HepG2 (cell line): ENCODE results near the gene LANCL1. TPM values are rescaled to one million over a fixed set of nuclear protein-coding genes. Genes with fewer than 3 reads are reported as not detected.

Experiments used
- ATAC-seq: fragments of 200-7000 bp; cut with Tn5 transposase; 3 replicates; pipeline ENCODE4 v1.9.1; 2020; ENCODE audit warnings: mild to moderate bottlenecking, moderate library complexity
- BruUV-seq: library from RNA; stranded (reverse); fragments of 400-500 nt; replicated peaks from 2 replicates; lab custom pipeline; 2021; lab: Mats Ljungman, UMichigan
- CTCF ChIA-PET: fragments of 300-600 bp; formaldehyde crosslinking; extraction: SDS; loops from one replicate; lab custom pipeline; 2021; ENCODE audit warnings: low total read pairs, inconsistent platforms, low intra/inter-chr PET ratio; lab: Yijun Ruan, JAX
- POLR2A ChIA-PET: fragments of 350-600 bp; sonication (Branson Sonifier 250); formaldehyde crosslinking; loops from one replicate; lab custom pipeline; 2020; ENCODE audit warnings: antibody characterized with exemption, inconsistent platforms; lab: Yijun Ruan, JAX
- DNase-seq: peaks from one replicate; pipeline ENCODE4 v3.0.0-alpha.2; 2015; ENCODE audit warnings: low spot score
- FAIRE-seq: peaks from 3 replicates; lab custom pipeline; 2011; peaks lifted over from hg19 to GRCh38; lab: Jason Lieb, UNC
- H2AFZ ChIP-seq: one replicate; pipeline ENCODE4 v1.6.1; 2011; ENCODE audit warnings: low read length, inconsistent platforms
- H3K27ac ChIP-seq: fragments of 300-600 bp; 3 replicates; pipeline ENCODE4 v1.8.0; 2011; ENCODE audit warnings: mixed run types, mild to moderate bottlenecking, mixed read lengths, low read length, inconsistent platforms; ENCODE audit not compliant: insufficient read depth; ENCODE audit errors: extremely low read length
- H3K27me3 ChIP-seq, 2 experiments: fragments of 200-600 bp in 1 of 2; 2 replicates in 1 of 2; 3 replicates in 1 of 2; pipeline versions ENCODE4 v1.6.0 to v1.8.0; 2011; ENCODE audit warnings: low read length in 2 of 2, mild to moderate bottlenecking in 2 of 2, moderate library complexity in 2 of 2, inconsistent platforms in 1 of 2; ENCODE audit not compliant: insufficient read depth in 2 of 2, control insufficient read depth in 1 of 2
- H3K36me3 ChIP-seq, 2 experiments: fragments of 200-600 bp in 1 of 2; replicated peaks in 1 of 2; 2 replicates in 1 of 2; 3 replicates in 1 of 2; pipeline versions ENCODE4 v1.5.1 to v1.8.0; 2011; ENCODE audit warnings: low read length in 2 of 2, inconsistent platforms in 1 of 2; ENCODE audit not compliant: insufficient read depth in 2 of 2, control insufficient read depth in 1 of 2
- H3K4me1 ChIP-seq: 2 replicates; pipeline ENCODE4 v1.5.1; 2012; ENCODE audit warnings: low read length, inconsistent platforms; ENCODE audit not compliant: insufficient read depth
- H3K4me2 ChIP-seq: 2 replicates; pipeline ENCODE4 v1.6.0; 2011; ENCODE audit warnings: low read depth, low read length, inconsistent platforms
- H3K4me3 ChIP-seq, 3 experiments: fragments of 200-600 bp in 1 of 3; sonication (generic), shearing (Covaris generic) in 1 of 3; replicated peaks in 1 of 3; 2 replicates each; pipeline ENCODE4 v1.5.1; 2011 to 2016; ENCODE audit warnings: low read length in 3 of 3, inconsistent platforms in 2 of 3, low read depth in 2 of 3, mild to moderate bottlenecking in 2 of 3, control low read depth in 1 of 3, mixed read lengths in 1 of 3; ENCODE audit not compliant: insufficient read depth in 1 of 3
- H3K79me2 ChIP-seq: one replicate; pipeline ENCODE4 v1.6.1; 2011; ENCODE audit warnings: low read length, inconsistent platforms; ENCODE audit not compliant: insufficient read depth
- H3K9ac ChIP-seq: 2 replicates; pipeline ENCODE4 v1.6.0; 2011; ENCODE audit warnings: mild to moderate bottlenecking, low read depth, low read length, inconsistent platforms; ENCODE audit not compliant: insufficient read depth
- H3K9me3 ChIP-seq: 2 replicates; pipeline ENCODE4 v1.5.1; 2012; ENCODE audit warnings: mild to moderate bottlenecking, low read length
- H4K20me1 ChIP-seq: 2 replicates; pipeline ENCODE4 v1.6.0; 2011; ENCODE audit warnings: inconsistent platforms, mild to moderate bottlenecking, low read length, moderate library complexity; ENCODE audit not compliant: insufficient read depth
- GATA4 ChIP-seq: sonication (generic); IDR thresholded peaks from 2 replicates; pipeline ENCODE4 v1.6.1; 2016; ENCODE audit warnings: antibody characterized with exemption, low read depth, borderline replicate concordance
- HNRNPK ChIP-seq: fragments of 200-400 bp; formaldehyde crosslinking; IDR thresholded peaks from 2 replicates; pipeline ENCODE4 v1.6.1; 2018; ENCODE audit warnings: low read length, low read depth, moderate library complexity, mild to moderate bottlenecking; ENCODE audit not compliant: poor library complexity, severe bottlenecking
- MYNN ChIP-seq: sonication (generic); formaldehyde crosslinking; IDR thresholded peaks from 2 replicates; pipeline ENCODE4 v1.4.0; 2020; ENCODE audit warnings: mild to moderate bottlenecking, low read depth, missing genetic modification reagents
- PCBP1 ChIP-seq: fragments of 200-400 bp; formaldehyde crosslinking; IDR thresholded peaks from 2 replicates; pipeline ENCODE4 v1.6.1; 2017; ENCODE audit warnings: mild to moderate bottlenecking, low read depth, low read length, borderline replicate concordance
- PRPF4 ChIP-seq: fragments of 200-400 bp; formaldehyde crosslinking; IDR thresholded peaks from 2 replicates; pipeline ENCODE4 v1.6.1; 2016; ENCODE audit warnings: low read length, low read depth; ENCODE audit not compliant: poor library complexity, severe bottlenecking
- SRSF4 ChIP-seq: fragments of 200-400 bp; formaldehyde crosslinking; IDR thresholded peaks from one replicate; pipeline ENCODE4 v1.6.1; 2018; ENCODE audit warnings: mild to moderate bottlenecking, low read depth, low read length, moderate library complexity; ENCODE audit not compliant: poor library complexity, severe bottlenecking
- XBP1 ChIP-seq: sonication (generic); formaldehyde crosslinking; IDR thresholded peaks from 2 replicates; pipeline ENCODE4 v1.5.0; 2020; ENCODE audit warnings: missing genetic modification reagents
- ZNF614 ChIP-seq: IDR thresholded peaks from 2 replicates; pipeline ENCODE4 v1.6.1; 2018; ENCODE audit warnings: missing biosample characterization, missing genetic modification reagents, inconsistent platforms, borderline replicate concordance
- ZNF674 ChIP-seq: sonication (generic); formaldehyde crosslinking; IDR thresholded peaks from 2 replicates; pipeline ENCODE4 v1.5.0; 2020; ENCODE audit warnings: low read depth, mild to moderate bottlenecking, missing genetic modification reagents
- WGBS: methylation state at CpG from one replicate; pipeline ENCODE4 v1.1.6; 2017; ENCODE audit warnings: low lambda C conversion rate; 5-methylcytosine and 5-hydroxymethylcytosine counted together
- in situ Hi-C: cut with HindIII; loops from 2 replicates; pipeline ENCODE4 v1.10.0; 2017; ENCODE audit warnings: low pct_unique_long_range_greater_than_20kb; ENCODE audit not compliant: extremely low pct_ligation_motif_present
- intact Hi-C: fragments of 100-400 bp; cut with micrococcal nuclease; formaldehyde crosslinking; loops from one replicate; pipeline ENCODE4 v1.10.0; 2022; ENCODE audit not compliant: unreplicated experiment
- polyA plus RNA-seq, 8 experiments: library from polyadenylated mRNA; depleted of rRNA in 3 of 8; stranded (reverse) in 7 of 8; unstranded in 1 of 8; fragments of >200 nt; fragmentation: Illumina TruSeq in 4 of 8; extraction: Trizol in 4 of 8; gene quantifications; 2 replicates each; pipeline versions ENCODE4 v1.2.1 to v1.2.3, GENCODE V29; 2011 to 2016; ENCODE audit warnings: low read depth in 4 of 8, missing spikeins in 1 of 8, mixed read lengths in 1 of 8; ENCODE audit not compliant: insufficient read depth in 1 of 8
- total RNA-seq, 5 experiments: library from RNA; depleted of rRNA; stranded (reverse); fragments of >200 nt; fragmentation: Illumina TruSeq; extraction: Trizol; gene quantifications; 2 replicates each; pipeline ENCODE4 v1.2.3, GENCODE V29; 2016; ENCODE audit warnings: low read depth in 1 of 5
- TF ChIP-seq, protein P1 (sequence below): sonication (generic); formaldehyde crosslinking; IDR thresholded peaks from 2 replicates; pipeline ENCODE4 v1.4.0; 2020; ENCODE audit warnings: mild to moderate bottlenecking, missing genetic modification reagents

Gene LANCL1
- total and polyA plus RNA-seq, 2 of the 13 experiments (the other 11 are each of a cell fraction or from before 2014, with no cell fraction given): 53.5 to 67.7 TPM

DNA sequence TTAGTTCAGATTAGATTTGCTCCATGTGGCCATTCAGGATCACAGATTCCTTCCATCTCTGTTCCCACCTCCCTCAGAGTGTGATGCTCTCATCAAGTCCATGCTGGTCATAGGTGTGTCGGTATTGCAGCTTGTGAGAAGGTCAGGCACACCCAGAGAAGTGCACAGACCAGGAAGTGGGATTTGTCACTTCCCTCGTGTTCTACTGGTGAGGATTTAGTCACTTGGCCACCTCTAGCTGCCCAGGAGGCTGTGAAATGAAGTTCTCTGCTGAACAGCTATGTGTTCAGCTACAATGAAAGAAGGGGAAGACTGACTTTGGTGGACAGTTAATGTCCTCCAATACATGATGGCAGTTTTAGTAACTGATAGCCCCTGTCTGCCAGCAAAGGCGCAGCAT is 3.5 kb upstream of the LANCL1 start (continued):
- no peak for TF ChIP-seq ZNF614 (CRISPR knock-in tag)
- no peak for TF ChIP-seq XBP1
- no peak for TF ChIP-seq ZNF674 (CRISPR knock-in tag)

DNA sequence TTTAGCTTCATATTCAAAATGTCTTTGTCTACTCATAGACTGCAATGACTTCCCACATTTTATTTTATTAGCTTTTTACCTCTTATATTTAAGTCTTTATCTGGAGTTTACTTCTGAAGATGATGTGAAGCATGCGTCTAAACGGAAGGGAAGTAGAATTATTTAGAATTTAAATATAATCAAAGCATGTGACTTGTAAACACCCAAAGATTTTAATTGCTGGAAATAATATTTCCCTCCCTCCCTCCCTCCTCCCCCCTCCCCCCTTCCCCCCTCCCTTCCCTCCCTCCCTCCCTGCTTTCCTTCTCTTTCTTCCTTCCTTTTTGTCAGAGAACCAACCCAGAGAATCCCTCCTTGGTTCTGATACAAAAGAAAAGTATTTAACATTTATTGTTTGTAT is 2.1 kb upstream of the LANCL1 start:
- no peaks in the 10 kb centered on the region; a peak in 1 of 5 replicates for H3K27me3 ChIP-seq
- H3K36me3 ChIP-seq: no peaks in the 10 kb centered on the region
- peaks cover 17% of the 10 kb centered on the region for H3K79me2 ChIP-seq
- no peak overlapping the region for H3K27ac ChIP-seq
- DNase-seq (no peak), ATAC-seq (no peak), FAIRE-seq (no peak)
- peak overlapping the region; percentile 89; the same call in 1 of the 2 replicates for H3K4me2 ChIP-seq
- WGBS: 94% methylated on average over 2 of the region's 2 CpGs
- H3K9me3 ChIP-seq: no peaks in the 10 kb centered on the region
- no TSS peak for BruUV-seq
- POLR2A ChIA-PET: no interaction called here
- no peaks in the 10 kb centered on the region for H4K20me1 ChIP-seq
- no peak overlapping the region for H2AFZ ChIP-seq
- H3K4me3 ChIP-seq: no peak overlapping the region; a peak in 2 of 6 replicates
- TF ChIP-seq, protein P1, sequence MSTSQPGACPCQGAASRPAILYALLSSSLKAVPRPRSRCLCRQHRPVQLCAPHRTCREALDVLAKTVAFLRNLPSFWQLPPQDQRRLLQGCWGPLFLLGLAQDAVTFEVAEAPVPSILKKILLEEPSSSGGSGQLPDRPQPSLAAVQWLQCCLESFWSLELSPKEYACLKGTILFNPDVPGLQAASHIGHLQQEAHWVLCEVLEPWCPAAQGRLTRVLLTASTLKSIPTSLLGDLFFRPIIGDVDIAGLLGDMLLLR (CRISPR knock-in tag): no peak
- TF ChIP-seq PCBP1 (peak; percentile 92), SRSF4 (no peak), MYNN (CRISPR knock-in tag) (no peak), GATA4 (no peak), HNRNPK (peak; percentile 99), PRPF4 (no peak)
- H3K4me1 ChIP-seq: peaks cover 18% of the 10 kb centered on the region
- no peak overlapping the region for H3K9ac ChIP-seq
- in situ Hi-C loops (no loop called here), intact Hi-C loops (loop anchor here (5.0 kb wide), 1 partner anchor 64 kb away; no protein-coding TSS in a partner anchor)
- CTCF ChIA-PET: no interaction called here
